GM18508 (cell line): ENCODE measurements around the gene CDC73.
"Not testable (repeated sequence)": the region's sequence is repeated elsewhere in the genome, so short reads cannot be mapped to it uniquely, and the experiment has no call there.

ENCODE experiments used
- ATAC-seq: cut with Tn5 transposase; IDR thresholded peaks from one replicate; pipeline ENCODE4 v1.9.1; 2021; ENCODE audit warnings: moderate number of reproducible peaks; ENCODE audit not compliant: insufficient read depth, unreplicated experiment

CDC73 gene

DNA sequence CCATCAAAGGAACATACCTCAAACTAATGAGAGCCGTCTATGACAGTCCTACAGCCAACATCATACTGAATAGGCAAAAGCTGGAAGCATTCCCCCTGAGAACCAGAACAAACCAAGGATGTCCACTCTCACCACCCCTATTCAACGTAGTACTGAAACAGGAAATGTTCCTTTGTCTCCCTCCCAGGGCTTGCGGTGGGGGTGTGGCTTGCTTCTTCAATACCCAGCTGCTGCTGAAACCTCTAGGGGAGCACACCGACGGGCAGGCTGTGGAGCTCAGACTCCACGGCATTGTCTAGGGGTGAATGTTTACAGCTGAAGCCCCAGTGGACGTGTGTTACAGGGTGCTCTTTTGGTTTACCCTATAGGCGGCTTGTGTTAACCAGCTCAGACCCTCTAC is 95.1 kb downstream of the CDC73 start:
- ATAC-seq = no peak

DNA sequence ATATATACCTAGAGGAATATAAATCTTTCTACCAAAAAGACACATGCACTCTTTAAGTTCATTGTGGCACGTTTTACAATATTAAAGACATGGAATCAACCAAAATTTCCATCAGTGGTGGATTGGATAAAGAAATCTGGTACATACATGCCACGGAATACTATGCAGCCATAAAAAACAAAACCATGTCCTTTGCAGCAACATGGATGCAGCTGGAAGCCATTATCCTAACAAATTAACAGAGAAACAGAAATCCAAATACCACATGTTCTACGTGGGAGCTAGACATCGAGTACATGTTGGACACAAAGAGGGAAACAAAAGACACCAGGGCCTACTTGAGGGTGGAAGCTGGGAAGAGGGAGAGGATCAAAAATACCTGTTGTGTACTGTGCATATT is 97.6 kb downstream of the CDC73 start:
- no peak for ATAC-seq

DNA sequence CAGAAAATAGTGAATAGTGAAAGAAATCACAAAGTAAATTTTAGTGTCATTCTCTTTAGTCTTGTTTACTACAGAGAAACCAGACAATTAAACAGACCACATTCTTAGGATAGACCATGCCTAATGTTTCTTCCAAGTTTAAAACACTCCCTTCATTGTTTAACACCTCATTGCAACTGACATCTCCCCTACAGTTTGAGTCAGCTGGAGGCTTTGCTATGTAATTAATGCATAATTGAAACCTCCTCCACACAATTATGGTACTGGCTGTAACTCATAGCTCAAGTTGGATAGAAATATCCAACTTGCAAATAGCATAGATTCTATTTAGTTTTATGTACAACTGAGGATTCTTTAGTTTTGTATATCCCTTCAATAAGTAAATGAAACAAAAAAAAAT is 99.8 kb downstream of the CDC73 start:
- ATAC-seq = no peak

DNA sequence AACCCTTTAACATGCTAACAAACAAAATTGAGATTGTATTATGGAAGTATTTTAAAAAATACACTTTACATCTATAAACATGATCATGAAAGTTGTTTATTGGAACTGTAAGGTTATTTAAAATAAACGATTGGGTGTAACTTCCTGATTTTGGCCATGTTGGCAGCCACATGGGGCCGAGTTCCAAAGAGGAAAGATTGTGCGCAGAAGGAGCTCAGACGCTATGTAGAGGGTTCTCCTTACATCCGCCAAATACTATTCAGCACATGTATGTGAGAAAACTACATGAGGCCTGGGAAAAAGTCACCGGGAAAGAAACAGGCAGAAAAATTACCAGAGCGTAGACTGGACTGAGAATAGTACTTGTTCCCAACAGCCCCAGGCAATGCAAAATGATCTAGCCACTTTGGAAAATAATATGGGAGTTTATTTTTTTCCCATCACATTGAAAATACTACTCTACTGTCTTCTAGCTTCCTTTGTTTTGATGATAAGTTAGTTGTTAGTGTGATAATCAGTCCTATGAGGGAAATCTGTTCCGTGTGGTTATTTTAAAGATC is 100.3 kb downstream of the CDC73 start:
- no peak for ATAC-seq

DNA sequence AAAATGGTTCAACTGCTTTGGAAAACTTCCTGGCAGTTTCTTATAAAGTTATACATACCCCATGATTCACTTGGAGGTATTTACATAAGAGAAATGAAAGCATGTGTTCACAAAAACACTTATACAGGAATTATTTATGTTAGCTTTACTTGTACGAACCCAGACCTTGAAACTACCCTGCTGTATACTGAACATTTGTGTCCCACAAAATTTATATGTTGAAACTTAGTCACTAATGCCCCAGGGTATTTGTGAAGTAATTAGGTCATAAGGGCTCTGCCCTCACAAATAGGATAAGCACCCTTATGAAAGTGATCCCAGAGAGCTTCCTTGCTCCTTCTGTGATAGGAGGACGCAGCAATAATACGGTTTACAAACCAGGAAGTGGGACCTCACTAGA is 107.3 kb downstream of the CDC73 start:
- ATAC-seq = no peak

DNA sequence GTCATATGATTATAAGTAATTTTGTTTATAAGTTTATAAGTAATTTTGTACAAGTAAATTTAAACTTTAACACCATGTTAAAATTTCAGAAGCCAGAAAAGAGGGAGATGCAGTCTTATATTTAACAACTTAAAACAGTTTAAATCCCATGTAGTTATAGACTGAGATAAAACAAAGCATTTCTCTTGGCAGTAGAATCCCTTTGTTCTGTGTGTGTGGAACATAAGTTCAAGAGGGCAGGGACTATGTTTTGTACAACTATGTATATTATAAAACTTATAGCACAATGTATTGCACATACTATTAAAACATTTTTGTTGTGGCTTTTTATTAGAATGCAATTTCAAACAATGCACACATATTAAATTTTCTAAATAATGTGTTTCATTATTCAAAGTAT is 109.3 kb downstream of the CDC73 start:
- ATAC-seq = not testable (repeated sequence)

DNA sequence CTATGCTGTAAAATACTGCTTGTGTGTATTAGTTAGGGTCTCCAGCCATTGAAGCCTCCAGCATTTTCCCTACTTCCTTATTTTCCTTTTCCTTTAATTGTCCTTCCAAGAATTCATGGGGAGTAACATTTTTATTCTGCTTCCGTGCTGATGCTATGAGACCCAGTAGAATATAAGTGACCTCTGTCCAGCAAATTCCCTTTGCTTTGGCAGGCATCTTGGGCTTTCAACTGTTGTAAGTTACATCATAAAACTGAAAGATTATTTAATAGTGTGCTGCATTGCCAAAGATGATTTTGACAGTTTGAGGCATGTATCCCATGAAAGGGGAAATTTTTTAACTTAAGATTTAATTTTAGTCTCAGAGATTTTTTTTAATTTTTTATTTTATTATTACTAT is 112.7 kb downstream of the CDC73 start:
- no peak for ATAC-seq

DNA sequence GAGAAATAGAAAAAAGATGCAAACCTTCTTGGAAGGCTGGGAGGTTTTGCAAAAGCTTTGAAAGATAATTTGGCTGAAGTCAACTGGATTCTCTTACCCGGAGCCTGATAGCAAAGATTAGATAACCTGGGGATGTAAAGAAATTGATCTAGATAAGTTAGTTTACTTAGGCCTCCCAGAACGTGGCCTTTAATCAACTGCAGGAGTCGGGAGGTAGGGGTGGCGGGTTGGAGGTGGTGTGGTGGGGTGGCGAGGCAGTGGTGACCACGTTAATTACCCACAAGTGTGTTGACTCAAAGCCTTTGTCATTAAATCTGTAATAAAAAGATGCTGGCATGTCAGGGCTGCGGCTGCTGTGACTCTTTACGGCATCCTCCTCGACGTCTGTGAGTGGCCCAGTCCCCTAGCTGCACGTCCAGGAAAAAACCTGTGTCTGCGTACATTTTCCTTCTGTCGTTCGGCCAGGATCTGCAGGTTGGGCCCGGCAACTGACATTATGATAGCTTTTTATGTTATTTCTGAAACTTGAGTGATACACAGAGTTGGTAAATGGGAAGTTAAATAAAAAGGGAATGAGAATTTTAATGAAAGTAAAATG is 115.6 kb downstream of the CDC73 start:
- ATAC-seq = no peak

DNA sequence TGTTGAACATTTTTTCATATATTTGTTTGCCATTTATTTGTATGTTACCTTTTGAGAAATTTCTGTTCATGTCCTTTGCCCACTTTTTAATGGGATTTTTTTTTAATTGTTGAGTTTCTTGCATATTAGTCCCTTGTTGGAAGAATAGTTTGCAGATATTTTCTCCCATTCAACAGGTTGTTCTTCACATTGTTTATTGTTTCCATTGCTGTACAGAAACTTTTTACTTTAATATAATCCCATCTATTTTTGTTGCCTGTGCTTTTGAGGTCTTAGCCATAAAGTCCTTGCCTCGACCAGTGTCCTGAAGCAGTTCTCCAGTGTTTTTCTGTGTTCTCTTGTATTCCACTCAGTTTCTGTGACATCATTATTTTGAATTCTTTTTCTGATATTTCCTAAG is 118.8 kb downstream of the CDC73 start:
- ATAC-seq = no peak

DNA sequence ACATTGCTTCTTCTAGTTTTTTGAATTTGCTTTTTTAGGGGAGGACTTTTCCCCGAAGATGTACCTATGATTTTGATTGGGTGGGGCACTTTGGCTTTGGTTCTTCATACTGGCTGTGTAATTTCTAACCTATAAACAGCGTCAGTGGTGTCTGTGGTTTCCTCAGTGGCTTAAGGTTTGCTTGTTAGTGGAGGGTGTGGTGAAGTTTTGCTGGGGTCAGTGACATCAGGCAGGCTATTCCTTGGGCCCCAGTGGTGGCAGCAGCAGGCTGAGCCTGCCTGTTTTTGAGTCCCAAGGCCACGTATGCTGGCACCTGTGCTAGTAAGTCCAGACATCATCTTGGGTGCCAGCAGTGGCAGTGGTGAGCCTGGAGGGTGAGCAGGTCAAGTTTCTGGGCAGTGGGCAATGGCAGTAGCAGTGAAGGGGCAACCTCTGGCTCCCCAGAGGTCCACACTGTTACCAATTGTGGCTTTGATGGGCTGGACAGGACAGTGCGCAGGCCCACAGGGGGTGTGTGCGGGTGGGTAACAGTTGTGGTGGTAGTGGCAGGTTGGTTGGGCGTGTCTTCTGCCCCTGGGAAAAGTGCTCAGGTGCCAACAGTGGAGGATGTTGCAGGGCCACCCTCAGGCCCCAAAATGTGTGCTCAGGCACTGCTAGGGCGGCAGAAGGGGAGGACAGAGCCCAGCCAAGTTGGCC is 119.4 kb downstream of the CDC73 start:
- peak; percentile 55 for ATAC-seq

DNA sequence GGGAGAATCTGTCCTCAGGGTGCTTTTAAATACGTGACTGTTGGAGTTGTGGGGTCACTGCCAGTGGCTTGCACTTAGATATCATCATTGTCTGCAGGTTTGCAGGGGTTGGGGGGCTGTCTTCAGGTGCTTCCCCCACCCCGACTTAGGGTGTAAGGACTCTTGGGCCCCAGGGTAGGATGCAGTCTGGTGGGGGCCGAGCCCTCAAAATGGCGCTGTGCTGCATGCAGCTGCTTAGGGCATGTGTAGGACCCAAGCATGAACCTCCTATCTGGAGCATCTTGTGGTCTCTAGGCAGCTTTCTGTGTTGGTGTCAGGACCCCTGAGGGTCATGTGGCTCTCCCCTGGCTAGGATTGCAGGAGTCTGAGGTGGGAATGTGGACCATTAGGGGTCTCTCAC is 120.2 kb downstream of the CDC73 start:
- ATAC-seq = no peak

DNA sequence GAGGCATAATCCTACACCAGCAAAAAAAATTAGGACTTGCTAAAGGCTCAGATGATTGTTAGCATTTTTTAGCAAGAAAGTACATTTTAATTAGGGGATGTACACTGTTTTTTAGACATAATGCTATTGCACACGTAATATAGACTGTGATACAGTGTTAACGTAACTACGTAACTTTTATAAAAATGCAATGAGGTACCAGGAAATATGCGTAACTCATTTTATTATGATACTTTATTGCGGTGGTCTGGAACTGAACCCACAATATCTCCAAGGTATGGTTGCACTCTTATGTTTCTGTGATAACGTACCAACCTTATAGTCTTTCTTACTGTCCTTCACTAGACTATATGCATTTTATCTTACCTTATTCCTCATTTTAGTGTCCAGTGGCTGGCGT is 127.4 kb downstream of the CDC73 start:
- ATAC-seq = no peak

DNA sequence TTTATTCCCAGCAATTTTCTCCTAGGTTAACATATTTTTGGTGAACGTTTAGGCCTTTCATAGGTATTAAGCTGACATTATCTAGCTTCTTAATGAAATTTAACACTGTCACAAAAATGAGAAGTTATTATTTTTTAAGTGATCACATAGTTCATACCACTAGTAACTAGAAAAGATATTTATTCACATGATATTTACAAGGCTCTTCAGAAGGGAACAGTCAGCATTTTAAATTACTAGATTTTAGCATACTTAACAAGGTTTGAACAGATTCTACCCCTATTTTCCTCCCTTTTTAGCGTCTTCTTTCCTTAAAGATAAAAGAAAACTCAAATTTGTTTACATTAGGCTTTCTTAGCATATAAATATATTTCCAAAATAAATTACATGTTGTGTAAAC is 130.1 kb downstream of the CDC73 start:
- ATAC-seq = no peak

DNA sequence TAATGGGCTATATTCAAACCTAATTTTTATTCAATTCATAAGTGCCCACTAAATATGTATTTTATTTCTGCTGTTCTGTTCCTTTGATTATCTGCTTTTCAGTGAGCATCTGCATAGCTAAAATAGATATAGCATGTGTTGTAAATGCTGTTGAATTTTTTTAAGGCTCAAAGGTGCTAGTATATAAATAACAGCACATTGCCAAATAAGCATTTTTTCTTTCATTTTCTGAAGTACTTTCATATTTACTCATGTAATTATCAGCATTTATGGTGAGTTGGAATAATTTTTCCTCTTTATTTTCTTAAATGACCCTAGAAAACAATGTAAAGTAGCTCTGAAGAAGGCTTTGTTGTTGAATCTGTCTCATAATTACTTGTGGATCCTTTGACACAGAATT is 134.2 kb downstream of the CDC73 start:
- no peak for ATAC-seq

DNA sequence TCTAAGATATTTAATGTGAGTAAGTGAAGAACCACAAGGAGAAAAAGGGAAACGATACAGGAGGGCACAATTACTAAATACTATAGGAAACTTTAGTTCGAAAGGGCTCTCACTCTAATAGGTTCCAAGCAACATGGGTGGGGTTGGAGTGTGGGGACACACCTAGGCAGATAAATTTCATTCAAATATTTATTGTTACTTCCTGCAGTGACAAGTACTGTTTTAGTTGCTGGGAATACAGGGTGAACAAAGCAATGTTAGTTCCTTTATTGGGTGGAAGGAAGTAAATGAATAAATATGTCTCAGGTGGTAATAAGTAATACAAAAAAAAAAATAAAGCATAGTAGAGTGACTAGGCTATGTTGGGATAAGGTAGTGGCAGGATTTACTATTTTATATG is 137.8 kb downstream of the CDC73 start:
- ATAC-seq = no peak

DNA sequence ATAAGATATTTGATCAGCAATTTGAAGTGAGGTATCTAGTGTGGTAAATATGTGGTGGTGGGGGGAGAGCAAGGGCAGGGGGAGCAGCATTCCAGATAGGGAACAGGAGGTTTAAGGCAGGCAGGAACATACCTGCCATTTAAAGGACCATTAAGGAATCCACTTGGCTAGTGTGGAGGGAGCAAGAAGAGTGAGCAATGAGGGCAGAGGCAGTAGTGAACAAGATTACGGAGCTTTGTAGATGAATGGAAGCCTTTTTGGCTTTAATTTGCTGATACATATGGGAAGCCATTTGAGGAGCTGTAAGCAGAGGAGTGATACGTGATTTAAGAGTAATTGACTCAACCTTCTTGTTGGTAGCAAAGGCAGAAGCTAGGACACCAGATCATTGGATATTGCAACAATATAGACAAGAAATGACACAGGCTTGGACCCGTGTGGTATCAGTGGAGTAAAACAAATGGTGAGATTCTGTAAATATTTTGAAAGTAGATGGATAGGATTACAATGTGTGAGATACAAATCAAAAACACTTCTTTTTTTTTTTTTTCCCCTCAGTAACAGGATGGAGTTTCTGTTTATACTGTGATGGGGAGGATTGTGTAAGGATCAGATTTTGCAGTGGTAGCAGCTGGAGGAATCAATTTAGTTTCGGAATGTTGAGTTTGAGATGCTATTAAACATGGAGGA is 138.4 kb downstream of the CDC73 start:
- no peak for ATAC-seq

DNA sequence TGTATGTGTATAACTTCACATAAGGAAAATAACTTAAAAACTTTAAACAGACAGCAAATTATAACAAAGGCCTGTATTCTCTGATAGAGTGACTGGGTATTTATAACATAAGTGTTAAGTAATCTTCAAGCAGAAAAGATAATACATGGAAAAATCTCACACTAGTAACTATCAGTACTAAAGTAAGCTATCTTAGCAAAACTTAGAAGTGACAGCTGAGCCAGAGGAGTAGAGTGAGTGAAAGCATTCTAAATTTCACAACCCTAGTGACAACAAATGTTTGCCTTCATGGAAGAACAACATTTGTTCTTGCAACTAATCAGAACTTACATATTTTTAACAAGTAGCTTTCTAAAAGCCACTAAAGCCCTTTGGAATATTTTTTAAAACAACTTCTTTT is 139.1 kb downstream of the CDC73 start:
- ATAC-seq = no peak

DNA sequence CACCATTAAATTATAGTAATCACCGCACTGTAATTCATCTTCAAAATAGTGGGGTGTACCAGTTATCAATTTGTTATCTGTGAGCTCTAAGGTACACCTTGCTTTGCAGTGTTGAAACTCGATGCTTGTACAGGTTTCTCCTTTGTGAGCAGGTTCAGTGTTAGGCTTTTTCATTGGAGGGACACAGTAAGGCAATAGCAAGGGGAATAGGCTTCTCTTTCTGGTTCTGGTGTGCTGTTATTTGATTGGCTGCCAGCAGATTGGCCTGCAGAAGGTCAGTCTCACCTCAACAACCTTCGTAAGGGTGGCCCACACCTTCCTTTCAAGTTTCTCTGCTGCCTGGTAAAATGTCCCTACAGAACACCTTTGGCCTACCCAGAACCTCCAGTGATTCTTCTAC is 140.8 kb downstream of the CDC73 start:
- no peak for ATAC-seq

DNA sequence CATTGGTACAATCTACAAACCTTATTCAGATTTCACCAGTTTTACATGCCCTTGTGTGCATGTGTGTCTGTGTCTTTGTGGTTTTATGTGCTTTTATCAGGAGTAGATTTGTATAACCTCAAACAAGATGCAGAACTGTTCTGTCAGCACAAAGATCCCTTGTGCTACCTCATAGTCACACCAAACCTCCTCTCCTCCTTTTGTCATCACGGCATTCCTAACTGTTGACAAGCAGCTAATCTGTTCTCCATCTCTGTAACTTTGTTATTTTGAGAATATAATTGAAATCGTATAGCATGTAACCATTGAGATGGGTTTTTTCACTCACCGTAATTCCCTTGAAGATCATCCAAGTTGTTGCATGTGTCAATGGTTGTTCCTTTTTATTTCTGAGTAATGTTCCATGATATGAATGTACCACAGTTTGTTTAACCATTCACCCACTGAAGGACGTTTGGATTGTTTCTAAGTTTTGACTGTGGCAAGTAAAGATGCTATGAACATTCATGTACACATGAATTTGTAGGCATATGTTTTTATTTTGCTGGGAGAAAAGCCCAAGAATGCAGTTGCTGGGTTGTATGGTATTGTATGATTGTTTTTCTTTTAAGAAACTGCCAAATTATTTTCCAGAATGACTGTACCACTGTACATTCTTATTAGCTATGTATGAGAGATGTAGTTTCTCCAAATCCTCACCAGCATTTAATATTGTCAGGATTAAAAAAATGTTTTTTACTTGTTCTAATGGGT is 142.7 kb downstream of the CDC73 start:
- ATAC-seq = no peak

DNA sequence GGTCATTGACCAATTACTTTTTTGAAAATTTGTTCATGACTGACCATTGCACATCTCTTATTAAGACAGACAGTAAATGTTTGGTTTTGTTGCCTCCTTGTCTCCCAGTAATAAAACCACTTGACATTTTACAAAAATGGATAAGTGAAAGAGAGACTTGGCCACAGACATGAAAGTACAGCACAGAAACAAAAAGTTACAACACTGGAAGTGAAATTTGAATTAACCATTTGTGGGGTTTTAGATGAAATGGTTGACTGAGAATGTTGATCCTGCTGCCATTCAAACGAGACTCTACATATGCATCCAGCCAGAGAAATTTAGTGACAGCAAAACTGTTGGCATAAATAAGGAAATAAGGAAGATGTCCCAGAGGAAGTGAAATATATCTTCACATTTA is 143.9 kb downstream of the CDC73 start:
- ATAC-seq = no peak

DNA sequence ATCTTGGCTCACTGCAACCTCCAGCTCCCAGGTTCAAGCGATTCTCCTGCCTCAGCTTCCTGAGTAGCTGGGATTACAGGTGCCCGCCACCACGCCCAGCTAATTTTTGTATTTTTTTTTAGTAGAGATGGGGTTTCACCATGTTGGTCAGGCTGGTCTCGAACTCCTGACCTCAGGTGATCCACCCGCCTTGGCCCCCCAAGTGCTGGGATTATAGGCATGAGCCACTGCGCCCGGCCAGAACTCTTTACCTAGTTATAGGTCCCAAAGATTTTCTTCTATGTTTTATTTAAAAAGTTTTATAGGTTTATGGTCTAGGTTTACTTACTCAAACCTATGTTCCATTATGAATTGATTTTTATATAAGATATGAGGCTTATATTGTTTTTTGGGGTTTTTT is 145.0 kb downstream of the CDC73 start:
- not testable (repeated sequence) for ATAC-seq
